AG09319 (cell line): ENCODE data around the gene FMO5.
"Not testable (repeated sequence)": the region's sequence is repeated elsewhere in the genome, so short reads cannot be mapped to it uniquely, and the experiment has no call there.

ENCODE experiments used
- DNase-seq: peaks from one replicate; pipeline ENCODE4 v3.0.0-alpha.2; 2010; ENCODE audit warnings: low read depth; ENCODE audit errors: extremely low read depth
- TF ChIP-seq, protein P1 (sequence below): IDR thresholded peaks from 2 replicates; pipeline ENCODE4 v1.5.1; 2011; ENCODE audit warnings: low read depth, mild to moderate bottlenecking, inconsistent platforms, low read length, moderate library complexity

The FMO5 gene

DNA sequence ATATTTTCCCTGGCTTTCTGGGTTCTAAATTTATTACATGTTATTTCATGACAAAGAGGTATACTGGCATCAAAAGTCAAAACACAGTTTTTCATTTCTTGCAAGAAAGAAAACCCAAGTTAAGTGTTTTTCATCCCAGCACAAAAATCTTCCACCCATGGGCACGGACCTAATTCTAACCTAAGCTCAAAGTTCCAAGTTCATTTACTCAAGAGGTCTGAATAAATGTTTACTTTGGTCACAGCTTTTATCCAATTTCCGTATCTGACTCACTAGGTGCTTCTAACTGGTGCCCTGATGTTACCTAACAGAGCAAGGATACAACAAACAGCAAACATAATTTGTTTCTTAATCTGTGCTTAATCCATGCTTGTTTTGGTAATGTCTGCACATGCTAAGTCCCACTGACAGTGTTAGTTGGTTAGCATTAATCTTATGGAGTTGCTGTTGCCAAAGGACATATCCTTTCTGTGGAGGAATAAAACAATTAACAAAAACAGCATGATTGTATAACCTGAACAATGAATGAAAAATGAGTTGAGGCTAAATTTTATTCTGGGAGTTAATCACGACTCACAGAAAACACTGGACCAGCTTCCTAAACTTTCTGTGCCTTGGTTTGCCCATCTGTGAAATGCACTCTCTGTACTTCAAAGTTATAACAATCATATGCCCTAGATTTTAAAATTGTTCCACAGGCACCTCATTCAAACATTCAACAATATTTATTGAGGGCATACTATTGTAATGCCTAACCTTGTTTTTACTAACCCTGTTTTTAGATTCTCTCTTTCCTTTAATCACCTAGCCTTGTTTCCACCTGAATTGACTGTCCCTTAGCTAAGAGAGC lies 13.1 kb upstream of the FMO5 start:
- no peak for DNase-seq
- TF ChIP-seq, protein P1, sequence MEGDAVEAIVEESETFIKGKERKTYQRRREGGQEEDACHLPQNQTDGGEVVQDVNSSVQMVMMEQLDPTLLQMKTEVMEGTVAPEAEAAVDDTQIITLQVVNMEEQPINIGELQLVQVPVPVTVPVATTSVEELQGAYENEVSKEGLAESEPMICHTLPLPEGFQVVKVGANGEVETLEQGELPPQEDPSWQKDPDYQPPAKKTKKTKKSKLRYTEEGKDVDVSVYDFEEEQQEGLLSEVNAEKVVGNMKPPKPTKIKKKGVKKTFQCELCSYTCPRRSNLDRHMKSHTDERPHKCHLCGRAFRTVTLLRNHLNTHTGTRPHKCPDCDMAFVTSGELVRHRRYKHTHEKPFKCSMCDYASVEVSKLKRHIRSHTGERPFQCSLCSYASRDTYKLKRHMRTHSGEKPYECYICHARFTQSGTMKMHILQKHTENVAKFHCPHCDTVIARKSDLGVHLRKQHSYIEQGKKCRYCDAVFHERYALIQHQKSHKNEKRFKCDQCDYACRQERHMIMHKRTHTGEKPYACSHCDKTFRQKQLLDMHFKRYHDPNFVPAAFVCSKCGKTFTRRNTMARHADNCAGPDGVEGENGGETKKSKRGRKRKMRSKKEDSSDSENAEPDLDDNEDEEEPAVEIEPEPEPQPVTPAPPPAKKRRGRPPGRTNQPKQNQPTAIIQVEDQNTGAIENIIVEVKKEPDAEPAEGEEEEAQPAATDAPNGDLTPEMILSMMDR, result no peak

DNA sequence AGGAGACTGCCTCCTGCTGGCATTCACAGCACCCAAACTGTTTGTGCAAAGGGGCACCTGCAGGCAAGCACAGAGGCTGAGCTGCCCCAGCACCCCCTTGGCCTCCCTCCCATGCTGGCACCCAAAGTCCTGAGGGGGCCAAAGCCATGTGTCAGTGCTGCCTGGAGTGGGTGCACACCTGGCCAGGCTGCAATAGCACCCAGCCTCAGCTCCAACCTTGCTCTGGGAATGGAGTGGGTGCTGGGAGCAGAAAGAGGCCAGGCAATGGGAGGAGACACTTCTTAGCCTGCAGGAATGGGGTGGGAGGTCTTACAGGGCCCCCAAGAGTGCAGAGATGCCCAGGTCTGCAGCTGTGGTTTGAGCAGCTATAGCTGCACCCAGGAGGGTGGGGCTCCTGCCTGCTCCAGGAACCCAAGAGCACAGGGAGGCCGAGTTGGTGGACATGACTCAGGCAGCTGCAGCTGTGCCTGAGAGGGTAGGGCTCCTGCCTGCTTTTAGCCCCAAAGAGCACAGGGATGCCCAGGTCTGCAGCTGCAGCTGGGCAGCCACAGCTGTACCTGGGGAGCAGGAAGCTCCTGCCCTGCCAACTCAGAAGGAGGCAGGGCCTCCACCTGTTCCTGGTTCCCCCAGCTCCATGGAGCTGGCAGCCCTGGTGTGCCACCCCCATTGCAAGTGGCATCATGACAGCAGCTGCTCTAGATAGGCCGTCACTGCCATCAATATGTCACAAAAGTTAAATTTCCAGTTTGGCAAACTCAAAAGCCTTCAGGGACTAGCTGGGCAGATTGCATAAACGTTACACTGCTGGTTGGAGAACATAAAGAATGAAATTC lies 12.0 kb upstream of the FMO5 start:
- DNase-seq, result no peak
- TF ChIP-seq, protein P1, result no peak

DNA sequence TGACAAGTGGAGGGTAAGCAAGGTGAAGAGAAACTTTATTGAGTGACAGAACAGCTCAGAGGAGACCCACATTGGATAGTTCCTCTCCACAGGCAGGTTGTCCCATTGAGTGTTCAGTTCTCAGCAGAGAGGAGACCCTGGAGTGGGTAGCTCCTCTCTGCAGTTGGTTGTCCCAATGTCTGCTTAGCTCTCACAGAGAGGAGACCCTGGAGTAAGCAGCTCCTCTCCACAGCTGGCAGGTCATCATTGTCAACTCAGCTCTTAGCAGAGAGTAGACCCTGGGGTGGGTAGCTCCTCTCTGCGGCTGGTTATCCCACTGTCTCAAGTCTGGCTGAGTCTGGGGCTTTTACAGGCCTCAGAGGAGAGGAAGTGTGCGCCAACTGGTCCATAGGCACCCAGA lies 11.3 kb upstream of the FMO5 start:
- TF ChIP-seq, protein P1, result no peak
- DNase-seq, result no peak

DNA sequence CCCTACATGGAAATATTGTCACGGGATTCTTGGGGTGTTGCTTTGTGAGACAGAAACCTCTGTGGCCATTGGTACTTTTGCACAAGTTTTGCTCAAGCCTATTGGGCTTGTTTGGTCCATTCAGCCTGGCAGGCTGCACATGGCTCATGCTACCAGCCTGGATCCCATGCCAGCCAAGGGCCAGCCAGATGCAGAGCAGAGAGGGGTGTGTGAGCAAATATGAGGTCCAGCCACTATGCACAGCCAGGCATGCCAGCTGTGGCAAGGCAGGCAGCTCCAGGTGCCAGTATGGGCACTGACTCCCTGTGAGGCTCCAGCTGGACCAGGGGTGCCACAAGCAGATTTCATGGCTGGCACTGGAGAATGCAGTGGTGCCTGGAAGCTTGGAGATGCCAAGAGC lies 10.7 kb upstream of the FMO5 start:
- DNase-seq, result no peak
- TF ChIP-seq, protein P1, result no peak

DNA sequence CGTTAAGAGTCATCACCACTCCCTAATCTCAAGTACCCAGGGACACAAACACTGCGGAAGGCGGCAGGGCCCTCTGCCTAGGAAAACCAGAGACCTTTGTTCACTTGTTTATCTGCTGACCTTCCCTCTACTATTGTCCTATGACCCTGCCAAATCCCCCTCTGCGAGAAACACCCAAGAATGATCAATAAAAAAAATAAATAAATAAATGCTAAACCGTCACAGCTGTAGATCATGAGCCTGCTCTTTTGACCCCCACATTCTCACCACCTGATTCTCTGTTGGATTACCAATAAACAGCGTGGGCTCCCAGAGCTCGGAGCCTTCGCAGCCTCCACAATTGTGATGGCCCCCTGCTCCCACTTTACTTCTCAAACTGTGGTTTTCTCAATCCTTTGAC lies 8.8 kb upstream of the FMO5 start:
- DNase-seq, result not testable (repeated sequence)

DNA sequence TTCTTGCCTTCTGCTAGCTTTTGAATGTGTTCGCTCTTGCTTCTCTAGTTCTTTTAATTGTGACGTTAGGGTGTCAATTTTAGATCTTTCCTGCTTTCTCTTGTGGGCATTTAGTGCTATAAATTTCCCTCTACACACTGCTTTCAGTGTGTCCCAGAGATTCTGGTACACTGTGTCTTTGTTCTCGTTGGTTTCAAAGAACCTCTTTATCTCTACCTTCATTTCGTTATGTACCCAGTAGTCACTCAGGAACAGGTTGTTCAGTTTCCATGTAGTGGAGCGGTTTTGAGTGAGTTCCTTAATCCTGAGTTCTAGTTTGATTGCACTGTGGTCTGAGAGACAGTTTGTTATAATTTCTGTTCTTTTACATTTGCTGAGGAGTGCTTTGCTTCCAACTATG lies 5.9 kb upstream of the FMO5 start:
- DNase-seq, result not testable (repeated sequence)

DNA sequence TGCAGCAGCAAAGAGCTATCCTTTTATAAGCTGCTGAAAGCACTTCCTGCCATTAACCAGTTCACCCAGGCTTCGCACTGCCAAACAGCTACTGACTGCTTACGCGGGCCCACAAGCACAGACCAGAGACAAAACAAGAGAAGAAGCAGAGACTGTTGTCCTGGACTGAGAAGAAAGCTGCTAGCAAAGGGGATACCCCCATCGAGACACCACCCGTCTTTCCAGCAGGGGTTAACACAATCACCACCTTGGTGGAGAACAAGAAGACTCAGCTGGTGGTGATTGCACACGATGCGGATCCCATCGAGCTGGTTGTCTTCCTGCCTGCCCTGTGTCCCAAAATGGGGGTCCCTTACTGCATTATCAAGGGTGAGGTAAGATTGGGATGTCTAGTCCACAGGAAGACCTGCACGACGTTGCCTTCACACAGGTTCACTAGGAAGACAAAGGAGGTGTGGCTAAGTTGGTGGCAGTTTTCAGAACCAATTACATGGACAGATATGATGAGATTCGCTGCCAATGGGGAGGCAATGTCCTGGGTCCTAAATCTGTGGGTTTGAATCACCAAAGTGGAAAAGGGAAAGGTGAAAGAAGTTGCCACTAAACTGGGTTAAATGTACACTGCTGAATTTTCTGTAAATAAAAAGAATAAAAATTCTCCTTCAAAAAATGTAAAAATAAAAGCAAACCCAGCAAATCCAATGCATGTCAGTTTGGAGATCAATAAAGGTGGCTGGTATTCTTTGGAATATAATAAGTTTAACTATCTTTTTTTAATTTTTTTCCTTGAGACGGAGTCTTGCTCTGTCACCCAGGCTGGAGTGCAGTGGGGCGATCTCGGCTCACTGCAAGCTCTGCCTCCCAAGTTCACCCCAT lies 1.2 kb downstream of the FMO5 start:
- no peak for DNase-seq
- TF ChIP-seq, protein P1, result no peak

DNA sequence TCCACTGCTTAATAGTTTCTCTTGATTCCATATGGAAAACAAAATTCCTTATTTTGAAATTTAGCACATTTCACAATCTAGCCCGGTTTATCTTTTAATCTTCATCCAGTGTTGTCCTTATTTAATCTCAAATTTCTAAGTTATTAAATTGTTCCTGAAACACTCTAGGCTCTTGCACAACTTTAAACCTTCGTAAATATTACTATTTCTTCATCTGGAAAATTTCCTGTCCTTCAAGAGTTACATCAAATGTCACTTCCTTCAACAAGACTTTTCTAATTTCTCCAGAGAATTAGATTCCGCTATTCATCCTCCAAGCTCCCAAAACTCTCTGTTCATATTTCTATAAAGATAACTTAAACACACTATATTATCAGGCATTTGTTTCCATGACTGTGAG lies 6.5 kb downstream of the FMO5 start:
- TF ChIP-seq, protein P1, result no peak
- DNase-seq, result no peak
